Measurements from ENCODE around the gene TRHDE.

DNA sequence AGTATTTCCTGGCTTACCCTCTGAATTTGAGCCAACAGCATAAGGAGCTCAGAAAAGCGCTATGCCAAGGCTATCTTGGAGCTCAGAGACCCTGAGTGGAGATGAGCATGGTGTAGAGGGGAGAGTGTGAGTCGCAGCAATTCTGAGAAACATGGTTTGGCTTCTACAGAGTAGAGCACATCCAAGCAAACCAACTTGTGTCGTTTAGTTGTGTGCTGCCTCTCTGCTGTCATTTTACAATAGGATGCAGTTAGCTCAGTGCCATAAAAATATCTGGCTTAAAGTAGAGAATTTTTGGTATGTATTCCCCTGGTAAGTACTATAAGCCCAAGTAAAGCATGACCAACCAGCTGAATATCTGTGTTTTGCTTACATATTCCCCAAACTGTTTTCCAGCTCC, 249.2 kb downstream of the TRHDE start:
- TF ChIP-seq ZNF274 (IDR thresholded peaks at IDR 0.05; ENCODE audit: low read depth, low read length) (no peak), SUZ12 (IDR thresholded peaks at IDR 0.05; ENCODE audit: extremely low read depth, insufficient read depth, insufficient read length) (no peak)
